Measurements from ENCODE around the gene KRTAP10-12.

KRTAP10-12 gene

GRCh38 chr21:44699502-44700001, 2.6 kb downstream of the KRTAP10-12 start:
- no peak for DNase-seq (ENCODE audit: low spot score)

DNA sequence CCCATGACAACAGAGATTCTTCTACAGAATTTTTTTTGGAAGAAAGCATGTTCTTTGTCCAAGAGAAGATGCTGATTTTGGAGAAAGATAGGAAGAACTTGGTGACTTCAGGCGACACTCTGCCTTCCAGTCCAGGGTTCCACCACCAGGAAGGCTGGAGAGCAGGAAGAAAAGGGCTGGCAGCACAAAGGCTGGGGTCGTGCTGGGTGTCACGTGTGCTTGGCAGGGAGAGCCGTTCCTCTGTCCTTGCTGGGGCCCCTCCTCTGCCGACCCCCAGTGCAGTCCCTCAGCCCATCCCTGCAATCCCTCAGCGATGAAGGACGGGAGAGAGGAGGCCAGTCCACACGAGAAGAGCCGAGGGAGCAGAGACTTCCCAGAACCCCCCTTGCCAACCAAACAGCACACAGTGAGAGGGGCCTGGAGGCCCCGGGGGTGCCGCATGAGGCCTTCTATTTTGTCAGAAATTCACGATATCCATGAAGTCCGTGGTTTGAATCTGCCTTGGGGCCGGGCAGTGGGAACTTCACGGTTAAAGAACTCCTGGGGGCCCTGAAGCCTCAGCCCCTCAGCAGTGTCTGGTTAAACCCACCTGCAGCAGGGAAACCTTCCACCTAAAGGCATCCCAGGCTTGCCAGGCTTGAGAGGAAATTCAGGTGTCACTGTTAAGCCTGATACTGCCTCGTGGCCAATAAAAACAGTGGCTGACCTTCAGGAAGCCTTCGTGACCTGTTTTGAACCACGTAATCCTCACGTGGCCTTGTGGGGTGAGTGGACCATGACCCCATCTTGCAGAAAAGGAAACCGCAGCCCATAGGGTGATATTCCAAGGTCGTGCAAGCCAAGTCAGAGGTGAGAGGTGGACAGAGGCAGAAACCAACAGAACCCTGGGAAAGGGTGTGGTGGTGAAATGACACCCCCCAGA, 3.4 kb downstream of the KRTAP10-12 start:
- DNase-seq (ENCODE audit: low spot score): no peak

GRCh38 chr21:44701023-44701400, 4.0 kb downstream of the KRTAP10-12 start:
- DNase-seq (ENCODE audit: low spot score): no peak

GRCh38 chr21:44701541-44701940, 4.6 kb downstream of the KRTAP10-12 start:
- DNase-seq (ENCODE audit: low spot score): no peak

DNA sequence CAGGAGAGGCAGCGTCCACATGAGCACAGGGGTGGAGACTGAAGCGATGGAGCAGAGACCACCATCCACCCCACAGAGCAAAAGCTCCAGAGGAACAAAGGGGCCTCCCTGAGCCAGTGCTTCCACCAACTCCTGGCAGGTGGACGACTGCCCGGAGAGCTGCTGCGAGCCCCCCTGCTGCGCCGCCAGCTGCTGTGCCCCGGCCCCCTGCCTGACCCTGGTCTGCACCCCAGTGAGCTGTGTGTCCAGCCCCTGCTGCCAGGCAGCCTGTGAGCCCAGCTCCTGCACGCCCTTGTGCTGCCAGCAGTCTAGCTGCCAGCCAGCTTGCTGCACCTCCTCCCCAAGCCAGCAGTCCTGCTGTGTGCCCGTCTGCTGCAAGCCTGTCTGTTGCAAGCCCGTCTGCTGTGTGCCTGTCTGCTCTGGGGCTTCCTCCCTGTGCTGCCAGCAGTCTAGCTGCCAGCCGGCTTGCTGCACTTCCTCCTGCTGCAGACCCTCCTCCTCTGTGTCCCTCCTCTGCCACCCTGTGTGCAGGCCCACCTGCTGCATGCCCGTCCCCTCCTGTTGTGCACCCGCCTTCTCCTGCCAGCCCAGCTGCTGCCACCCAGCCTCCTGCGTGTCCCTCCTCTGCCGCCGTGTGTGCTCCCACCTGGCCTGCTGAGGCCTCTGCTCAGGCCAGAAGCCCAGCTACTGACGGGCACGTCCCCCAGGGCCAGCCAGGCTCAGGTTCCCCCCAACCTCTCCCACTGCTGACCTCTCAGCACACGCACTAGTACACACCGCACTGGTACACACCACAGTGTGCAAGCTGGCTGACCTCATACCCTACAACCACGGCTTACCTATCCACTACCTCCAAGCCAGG, 5.4 kb downstream of the KRTAP10-12 start:
- no peak for DNase-seq (ENCODE audit: low spot score)

DNA sequence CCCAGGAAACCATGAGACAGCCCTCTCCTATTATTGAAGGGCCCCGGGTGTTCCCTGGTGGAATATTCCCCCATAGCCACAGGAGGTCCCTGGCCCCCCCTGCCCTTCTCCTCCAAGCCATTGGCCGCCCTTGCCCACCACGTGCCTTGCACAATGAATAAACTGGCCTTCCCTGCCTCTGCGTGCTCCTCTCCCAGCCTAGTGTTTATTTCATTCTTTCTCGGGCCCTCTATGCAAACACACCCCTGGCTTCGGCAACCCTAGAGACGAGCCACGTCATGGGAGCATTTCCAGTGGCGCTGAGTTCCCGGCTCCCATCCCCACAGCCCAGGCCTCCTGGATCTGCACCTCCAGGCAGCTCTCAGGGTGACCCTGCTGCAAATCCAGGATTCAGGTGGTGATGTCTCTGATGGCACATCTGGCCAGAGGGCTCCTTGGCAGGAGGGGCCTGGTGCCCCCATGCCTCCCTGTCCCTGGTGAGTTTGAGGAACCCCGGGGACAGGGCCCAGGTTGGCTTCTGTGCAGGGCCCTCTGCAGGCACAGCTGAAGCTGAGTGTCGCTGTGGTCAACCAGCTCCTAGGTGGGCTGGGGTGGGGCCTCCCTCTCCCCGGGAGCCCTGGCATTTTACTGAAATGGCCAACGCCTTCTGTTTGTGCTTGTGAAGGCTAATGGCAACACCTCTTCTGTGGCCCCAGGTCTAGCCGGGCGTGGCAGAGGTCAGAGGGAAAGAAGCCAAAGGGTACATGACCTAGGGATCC, 6.2 kb downstream of the KRTAP10-12 start:
- no peak for DNase-seq (ENCODE audit: low spot score)

- no peak for DNase-seq (ENCODE audit: low spot score)
Observed at GRCh38 chr21:44703731-44704635, 7.0 kb downstream of the KRTAP10-12 start.

DNA sequence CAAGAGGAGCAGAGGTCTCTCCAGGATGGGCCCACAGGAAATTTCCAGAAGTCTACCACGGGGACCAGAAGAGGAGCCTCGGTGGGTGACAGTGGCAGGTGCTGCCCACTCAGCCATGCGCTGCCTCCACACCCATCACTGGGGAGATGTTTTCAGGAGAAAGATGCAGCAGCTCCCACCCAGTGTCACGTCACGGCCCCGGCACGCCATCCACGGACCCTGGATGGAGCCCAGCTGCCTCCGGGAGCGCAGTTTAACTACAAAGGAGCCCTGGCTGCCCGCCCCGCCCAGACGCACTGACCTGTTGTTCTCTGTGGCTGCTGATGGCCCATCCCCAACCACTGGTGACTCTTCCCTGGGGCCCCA, 7.6 kb downstream of the KRTAP10-12 start:
- DNase-seq (ENCODE audit: low spot score): no peak

DNA sequence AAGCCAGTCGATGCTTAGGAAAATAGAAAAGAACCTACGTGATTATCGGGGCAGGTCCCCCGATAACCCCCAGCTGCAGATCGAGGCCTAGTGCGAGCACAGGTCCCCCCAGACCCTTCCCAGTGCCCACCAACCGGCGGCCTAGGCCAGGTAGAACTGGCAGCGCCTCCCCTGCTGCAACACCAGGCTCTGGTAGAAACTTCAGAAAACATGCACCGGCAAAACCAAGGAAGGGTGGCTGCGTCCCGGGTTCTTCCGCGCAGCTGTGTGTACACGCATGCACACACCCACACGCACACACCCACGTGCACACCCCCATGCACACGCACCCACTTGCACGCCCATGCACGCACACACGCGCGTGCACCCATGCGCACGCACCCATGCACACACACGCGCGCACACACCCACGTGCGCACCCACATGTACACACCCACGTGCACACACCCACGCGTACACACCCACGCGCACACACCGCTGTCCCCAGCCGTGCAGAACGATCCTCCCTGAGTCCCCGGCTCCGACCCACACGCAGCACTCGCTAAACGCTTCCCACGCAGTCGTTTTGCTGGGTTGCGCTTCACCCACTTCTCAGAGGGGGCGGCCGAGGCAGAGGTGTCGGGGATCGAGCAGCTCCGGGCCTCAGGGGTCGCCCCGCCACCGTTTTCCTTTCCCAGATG, 9.2 kb downstream of the KRTAP10-12 start:
- no peak for DNase-seq (ENCODE audit: low spot score)

GRCh38 chr21:44706706-44707581, 10.0 kb downstream of the KRTAP10-12 start:
- no peak for DNase-seq (ENCODE audit: low spot score)

DNA sequence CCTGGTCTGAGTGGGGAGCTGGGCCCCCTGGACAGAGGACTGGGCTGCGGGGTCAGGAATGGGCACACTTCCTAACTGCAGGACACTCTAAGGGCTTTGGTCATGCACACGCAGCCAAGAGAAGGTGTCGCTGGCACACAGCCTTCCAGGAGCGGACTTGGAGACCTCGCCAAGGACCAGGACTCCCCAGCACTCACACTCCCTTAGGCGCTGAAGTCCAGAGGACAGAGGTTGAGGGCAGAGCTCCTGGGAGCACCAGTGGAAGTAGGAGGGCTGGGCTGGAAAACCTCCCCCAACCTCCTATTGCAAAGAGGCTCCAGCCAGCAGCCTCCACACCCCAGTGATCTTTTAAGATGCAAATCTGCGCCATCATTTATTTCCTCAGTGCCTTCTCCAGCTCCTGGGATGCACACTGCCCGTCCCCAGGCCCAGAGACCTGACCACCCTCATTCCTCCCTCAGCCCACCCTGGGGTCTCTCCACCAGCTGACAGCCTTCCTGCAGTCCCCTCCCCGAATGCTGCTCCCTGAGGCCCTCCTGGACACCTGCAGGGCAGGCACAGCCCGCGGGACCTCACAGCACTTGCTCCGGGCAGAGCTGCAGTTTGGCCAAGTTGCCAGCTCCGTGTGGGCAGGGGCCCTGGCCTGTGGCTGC, 11.4 kb downstream of the KRTAP10-12 start:
- DNase-seq (ENCODE audit: low spot score): no peak

DNA sequence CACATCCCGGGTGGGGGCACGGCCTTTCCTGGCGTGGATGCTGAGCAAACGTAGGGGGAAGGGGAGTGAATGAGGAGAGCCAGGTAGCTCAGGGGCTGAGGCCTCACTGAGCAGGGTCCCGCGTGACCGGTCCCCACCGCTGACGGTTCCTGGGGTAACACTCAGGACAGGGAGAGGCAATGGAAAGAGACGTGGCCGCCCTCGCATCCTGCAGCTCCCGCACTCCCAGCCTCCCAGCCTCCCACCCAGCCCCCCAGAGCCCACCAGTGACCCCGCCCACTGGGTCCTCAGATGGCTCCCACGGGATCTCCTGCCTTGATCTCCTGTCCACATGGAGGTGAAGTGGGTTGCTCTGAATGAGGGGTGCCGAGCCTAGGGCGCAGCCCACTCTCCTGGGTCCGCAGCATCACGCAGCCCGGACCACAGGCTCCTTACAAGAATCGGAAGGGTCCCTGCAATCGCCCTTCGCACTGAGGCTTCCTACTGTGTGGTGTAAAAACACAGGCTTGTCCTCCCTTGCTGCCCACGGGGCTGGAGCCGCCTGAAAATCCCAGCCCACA, 12.0 kb downstream of the KRTAP10-12 start:
- DNase-seq (ENCODE audit: low spot score): no peak

- DNase-seq (ENCODE audit: low spot score): no peak
Observed at GRCh38 chr21:44709426-44710293, 12.7 kb downstream of the KRTAP10-12 start.

GRCh38 chr21:44710294-44710665, 13.3 kb downstream of the KRTAP10-12 start:
- no peak for DNase-seq (ENCODE audit: low spot score)

DNA sequence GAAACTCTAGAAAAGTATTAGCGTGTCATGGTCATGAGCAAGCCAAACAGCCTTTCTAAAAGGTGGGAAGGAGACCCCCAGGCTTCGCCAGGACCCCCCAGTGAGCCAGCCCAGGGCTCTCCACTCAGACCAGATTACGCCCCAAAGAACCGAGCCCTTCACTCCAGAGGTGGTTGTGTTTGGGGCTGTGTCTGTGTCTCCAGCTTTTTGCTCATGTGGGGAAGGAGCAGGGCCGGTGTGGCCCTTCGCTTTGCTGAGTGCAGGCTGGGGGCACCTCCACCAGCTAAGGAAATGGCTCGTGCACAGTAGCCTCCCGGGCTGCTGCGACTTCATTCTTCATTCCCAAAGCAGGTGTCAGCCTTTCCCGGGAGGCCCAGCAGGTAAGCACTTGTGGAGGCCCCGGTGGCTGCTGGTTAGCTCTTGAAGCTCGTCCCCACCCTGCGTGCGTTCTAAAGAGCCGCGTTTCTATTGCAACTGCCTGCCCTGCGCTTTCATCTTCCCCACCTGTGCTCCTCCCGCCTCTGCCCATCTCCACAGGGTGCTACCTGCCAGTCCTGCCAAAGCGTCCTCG, 13.9 kb downstream of the KRTAP10-12 start:
- DNase-seq (ENCODE audit: low spot score): no peak

- DNase-seq (ENCODE audit: low spot score): no peak
Observed at GRCh38 chr21:44711327-44712202, 14.6 kb downstream of the KRTAP10-12 start, which contains the start of gene TSPEAR. Gene TSPEAR, minus strand, starts transcription at chr21:44711572. Its CDS starts 58 bp downstream, at chr21:44711514.

Measured in AG08396 (cell line).